SJCRH30 (cell line): ENCODE data around the gene CTXND1. TPM values are rescaled to one million over a fixed set of nuclear protein-coding genes. Genes with fewer than 3 reads are reported as not detected.
A peak's percentile ranks its signal among the peaks of the same experiment; 100 is the strongest.

Experiments
- DNase-seq, 2 experiments: peaks; one replicate each; pipeline ENCODE4 v3.0.0-alpha.2; 2015 to 2020
- H3K27ac ChIP-seq: fragments of 250-450 bp; sonication (Bioruptor Pico); 2 replicates; pipeline ENCODE4 v1.5.1; 2020; ENCODE audit warnings: mild to moderate bottlenecking, moderate library complexity
- H3K27me3 ChIP-seq: fragments of 250-450 bp; sonication (Bioruptor Pico); 2 replicates; pipeline ENCODE4 v1.5.1; 2020; ENCODE audit warnings: mild to moderate bottlenecking, moderate library complexity
- H3K36me3 ChIP-seq: fragments of 250-450 bp; sonication (Bioruptor Pico); 2 replicates; pipeline ENCODE4 v1.5.1; 2020; ENCODE audit warnings: mild to moderate bottlenecking, moderate library complexity
- H3K4me1 ChIP-seq: fragments of 250-450 bp; sonication (Bioruptor Pico); 2 replicates; pipeline ENCODE4 v1.5.1; 2020; ENCODE audit warnings: mild to moderate bottlenecking, moderate library complexity
- H3K4me3 ChIP-seq: fragments of 250-450 bp; sonication (Bioruptor Pico); 2 replicates; pipeline ENCODE4 v1.5.1; 2020; ENCODE audit warnings: mild to moderate bottlenecking, moderate library complexity
- H3K9me3 ChIP-seq: fragments of 250-450 bp; sonication (Bioruptor Pico); replicated peaks from 2 replicates; pipeline ENCODE4 v1.5.1; 2020; ENCODE audit warnings: mild to moderate bottlenecking, moderate library complexity
- total RNA-seq: library from RNA; depleted of rRNA; stranded (reverse); fragments of >200 nt; shearing (Covaris generic); gene quantifications from 2 replicates; pipeline ENCODE4 v1.2.3, GENCODE V29; 2014

The CTXND1 gene
- total RNA-seq, 1 experiment from 2014 or later: 0.10 TPM

DNA sequence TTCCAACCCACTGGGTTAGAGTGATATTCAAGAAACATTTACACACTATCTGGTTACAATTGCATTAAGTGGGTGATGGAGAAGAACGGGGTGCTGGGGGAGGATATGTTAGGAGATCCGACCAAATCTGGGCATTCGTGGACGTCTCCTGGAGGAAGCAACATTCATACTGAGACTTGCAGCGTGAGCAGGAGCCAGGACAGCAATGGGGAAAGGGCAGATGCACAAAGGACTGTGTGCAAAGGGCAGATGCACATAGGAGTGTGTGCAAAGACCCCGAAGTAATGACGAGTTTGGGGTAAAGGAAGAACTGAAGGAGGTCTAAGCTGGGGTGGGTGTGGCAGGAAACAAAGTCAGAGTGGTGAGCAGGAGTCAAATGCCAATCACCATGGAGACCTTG lies 16.1 kb upstream of the CTXND1 start:
- H3K9me3 ChIP-seq: no peaks in the 10 kb centered on the region
- H3K27me3 ChIP-seq: no peaks in the 10 kb centered on the region
- no peak overlapping the region for H3K4me3 ChIP-seq
- no peaks in the 10 kb centered on the region for H3K36me3 ChIP-seq
- no peak for DNase-seq
- H3K27ac ChIP-seq: no peak overlapping the region
- H3K4me1 ChIP-seq: no peaks in the 10 kb centered on the region

DNA sequence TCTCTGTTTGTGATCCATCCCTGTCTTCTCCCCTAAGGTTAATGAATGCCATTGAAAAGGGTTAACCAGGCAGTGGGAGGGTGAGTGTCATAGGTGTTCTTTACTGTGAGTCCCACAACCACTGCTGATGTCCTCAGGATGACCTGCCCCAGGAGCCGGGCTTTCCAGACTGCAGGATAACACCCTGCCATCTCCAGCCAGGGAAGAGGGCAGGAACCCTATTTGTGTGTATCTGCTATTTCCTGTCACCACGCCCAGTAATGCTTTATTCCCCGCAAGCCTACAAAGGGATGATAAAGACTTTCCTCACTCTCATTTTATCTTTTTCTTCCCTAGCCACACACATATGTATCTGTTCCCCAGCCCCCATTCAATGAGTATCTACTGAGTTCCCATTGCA lies 15.6 kb upstream of the CTXND1 start:
- Histone ChIP-seq H3K4me1 (no peaks in the 10 kb centered on the region), H3K27me3 (no peaks in the 10 kb centered on the region), H3K36me3 (no peaks in the 10 kb centered on the region), H3K4me3 (no peak overlapping the region), H3K27ac (no peak overlapping the region), H3K9me3 (no peaks in the 10 kb centered on the region)
- no peak for DNase-seq

DNA sequence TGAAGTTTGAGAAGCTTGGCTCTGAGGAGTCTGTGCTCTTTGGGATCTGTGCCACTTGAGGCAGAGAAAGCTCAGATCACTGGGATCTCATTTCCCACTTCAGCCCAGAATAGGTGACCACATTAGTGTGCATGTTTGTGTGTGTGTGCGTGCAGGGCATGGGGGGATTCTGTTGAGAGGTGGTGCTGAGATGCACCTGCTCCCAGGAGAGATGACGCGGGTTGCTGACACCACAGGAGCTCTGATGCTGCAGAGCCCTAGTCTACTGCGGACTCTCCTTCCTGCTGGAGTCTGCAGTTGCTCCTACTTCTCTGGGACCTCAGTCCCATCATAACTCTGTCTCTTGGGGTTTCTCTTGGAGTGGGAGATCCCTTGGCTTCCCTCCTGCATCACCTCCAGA lies 14.7 kb upstream of the CTXND1 start:
- H3K27me3 ChIP-seq: no peaks in the 10 kb centered on the region
- H3K4me1 ChIP-seq: no peaks in the 10 kb centered on the region
- no peak for DNase-seq
- H3K36me3 ChIP-seq: no peaks in the 10 kb centered on the region
- no peaks in the 10 kb centered on the region for H3K9me3 ChIP-seq
- H3K4me3 ChIP-seq: no peak overlapping the region
- H3K27ac ChIP-seq: no peak overlapping the region

DNA sequence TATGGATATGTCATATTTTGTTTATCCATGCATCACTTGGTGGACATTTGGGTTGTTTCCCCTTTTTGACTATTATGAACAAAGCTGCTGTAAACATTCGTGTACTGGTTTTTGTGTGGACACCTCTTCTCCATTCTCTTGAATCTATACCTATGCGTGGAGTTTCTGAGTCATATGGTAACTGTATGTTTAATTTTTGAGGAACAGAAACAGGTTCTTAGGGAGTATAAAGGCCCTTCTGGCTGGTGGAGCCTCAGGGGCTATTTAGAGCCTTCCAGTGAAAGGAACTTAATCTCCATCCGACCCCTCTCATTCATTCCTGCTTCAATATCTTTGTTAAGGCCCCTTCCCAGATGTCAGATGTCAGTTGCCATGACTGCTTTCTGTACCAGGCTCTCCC lies 14.1 kb upstream of the CTXND1 start:
- H3K4me1 ChIP-seq: no peaks in the 10 kb centered on the region
- no peaks in the 10 kb centered on the region for H3K27me3 ChIP-seq
- no peak overlapping the region for H3K4me3 ChIP-seq
- no peak overlapping the region for H3K27ac ChIP-seq
- no peaks in the 10 kb centered on the region for H3K36me3 ChIP-seq
- H3K9me3 ChIP-seq: no peaks in the 10 kb centered on the region
- DNase-seq: no peak

DNA sequence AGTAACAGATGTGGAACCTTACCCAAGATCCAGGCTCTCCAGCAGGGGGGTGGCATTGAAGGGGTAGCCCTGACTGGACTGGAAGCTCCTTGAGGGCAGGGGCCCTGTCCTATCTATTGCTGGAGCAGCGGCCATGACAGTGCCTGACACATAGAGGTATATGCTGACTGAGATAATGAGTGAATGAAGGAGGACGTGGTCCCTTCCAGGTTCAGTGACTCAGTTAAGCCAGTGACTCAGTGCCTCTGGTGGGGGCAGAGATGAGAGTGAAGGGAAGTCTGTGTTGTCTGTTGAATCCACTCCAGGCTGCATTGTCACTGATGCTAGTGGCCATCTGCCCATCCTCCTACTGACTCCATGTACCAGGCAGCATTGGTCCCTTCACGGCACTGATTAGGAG lies 13.0 kb upstream of the CTXND1 start:
- H3K27ac ChIP-seq: no peak overlapping the region
- H3K9me3 ChIP-seq: no peaks in the 10 kb centered on the region
- H3K27me3 ChIP-seq: no peaks in the 10 kb centered on the region
- H3K36me3 ChIP-seq: no peaks in the 10 kb centered on the region
- no peak overlapping the region for H3K4me3 ChIP-seq
- no peaks in the 10 kb centered on the region for H3K4me1 ChIP-seq
- DNase-seq: no peak

DNA sequence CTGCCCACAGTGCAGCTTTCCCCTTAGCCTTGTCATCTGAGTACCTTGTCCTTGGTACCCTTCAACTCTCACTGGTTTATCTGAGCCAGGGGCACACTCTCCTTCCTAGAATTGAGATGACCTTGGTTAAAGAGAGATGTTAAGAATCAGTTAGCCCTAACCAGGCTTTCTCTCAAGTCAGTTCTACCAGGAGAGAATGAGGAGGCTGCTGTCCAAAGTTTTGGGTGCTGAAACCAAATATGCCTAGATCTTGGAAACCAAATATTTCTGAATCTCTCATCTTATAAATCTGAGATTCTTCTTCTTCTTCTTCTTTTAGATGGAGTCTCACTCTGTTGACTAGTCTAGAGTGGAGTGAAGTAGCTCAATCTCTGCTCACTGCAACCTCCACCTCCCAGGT lies 12.0 kb upstream of the CTXND1 start:
- DNase-seq: peak in 1 of 2 experiments; percentile 26
- Histone ChIP-seq H3K9me3 (no peaks in the 10 kb centered on the region), H3K4me1 (no peaks in the 10 kb centered on the region), H3K27me3 (no peaks in the 10 kb centered on the region), H3K4me3 (no peak overlapping the region), H3K36me3 (no peaks in the 10 kb centered on the region), H3K27ac (no peak overlapping the region)

DNA sequence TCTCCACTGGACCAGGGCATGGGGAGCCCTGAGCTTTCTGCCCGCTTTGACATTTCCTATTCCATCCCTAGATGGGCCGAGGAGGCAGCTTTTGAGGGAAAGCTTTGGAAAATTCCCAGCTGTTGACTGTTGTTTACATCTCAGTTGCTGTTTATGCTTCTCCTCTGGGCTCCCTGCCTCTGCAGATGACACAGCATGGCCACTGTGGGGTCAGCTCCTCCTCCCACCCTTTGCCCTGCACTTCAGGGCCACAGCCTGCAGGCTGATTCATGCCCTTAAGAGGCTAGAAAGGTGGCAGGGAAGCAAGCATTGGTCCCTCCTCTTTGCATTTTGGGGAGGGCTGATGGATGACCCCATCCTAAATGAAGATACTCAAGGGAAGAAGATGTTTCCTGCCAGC lies 8.5 kb upstream of the CTXND1 start:
- no peaks in the 10 kb centered on the region for H3K27me3 ChIP-seq
- no peak overlapping the region for H3K4me3 ChIP-seq
- no peaks in the 10 kb centered on the region for H3K4me1 ChIP-seq
- no peaks in the 10 kb centered on the region for H3K9me3 ChIP-seq
- no peaks in the 10 kb centered on the region for H3K36me3 ChIP-seq
- no peak overlapping the region for H3K27ac ChIP-seq
- DNase-seq: no peak

DNA sequence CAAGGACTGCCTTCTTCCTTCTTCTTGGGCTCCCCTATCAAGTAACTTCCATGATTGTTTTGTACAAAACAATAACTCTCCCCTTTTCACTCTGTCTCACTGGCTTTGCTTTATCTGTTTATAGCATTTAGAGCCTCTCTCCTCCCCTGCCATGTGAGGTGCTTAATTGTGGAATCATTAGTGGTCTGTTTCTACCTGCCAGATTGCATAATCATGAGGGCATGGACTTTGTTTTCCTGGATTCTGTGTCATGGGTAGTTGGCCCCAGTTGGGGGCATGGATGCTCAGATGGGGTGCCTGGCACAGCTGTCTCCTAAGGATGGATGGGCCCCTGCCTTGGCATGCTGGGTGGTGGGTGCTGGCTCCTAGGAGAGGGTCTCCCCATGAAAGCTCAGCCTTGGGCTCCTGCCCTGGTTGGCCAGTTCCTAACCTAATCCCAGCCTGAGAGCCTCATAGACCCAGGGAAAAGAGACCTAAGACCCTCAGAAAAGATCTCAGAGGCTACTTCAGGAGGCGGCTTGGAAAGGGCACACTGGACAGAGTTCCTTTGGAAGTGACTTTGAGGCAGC lies 8.0 kb upstream of the CTXND1 start:
- H3K9me3 ChIP-seq: no peaks in the 10 kb centered on the region
- no peak overlapping the region for H3K4me3 ChIP-seq
- no peaks in the 10 kb centered on the region for H3K36me3 ChIP-seq
- H3K27ac ChIP-seq: no peak overlapping the region
- no peaks in the 10 kb centered on the region for H3K27me3 ChIP-seq
- H3K4me1 ChIP-seq: no peaks in the 10 kb centered on the region
- no peak for DNase-seq

DNA sequence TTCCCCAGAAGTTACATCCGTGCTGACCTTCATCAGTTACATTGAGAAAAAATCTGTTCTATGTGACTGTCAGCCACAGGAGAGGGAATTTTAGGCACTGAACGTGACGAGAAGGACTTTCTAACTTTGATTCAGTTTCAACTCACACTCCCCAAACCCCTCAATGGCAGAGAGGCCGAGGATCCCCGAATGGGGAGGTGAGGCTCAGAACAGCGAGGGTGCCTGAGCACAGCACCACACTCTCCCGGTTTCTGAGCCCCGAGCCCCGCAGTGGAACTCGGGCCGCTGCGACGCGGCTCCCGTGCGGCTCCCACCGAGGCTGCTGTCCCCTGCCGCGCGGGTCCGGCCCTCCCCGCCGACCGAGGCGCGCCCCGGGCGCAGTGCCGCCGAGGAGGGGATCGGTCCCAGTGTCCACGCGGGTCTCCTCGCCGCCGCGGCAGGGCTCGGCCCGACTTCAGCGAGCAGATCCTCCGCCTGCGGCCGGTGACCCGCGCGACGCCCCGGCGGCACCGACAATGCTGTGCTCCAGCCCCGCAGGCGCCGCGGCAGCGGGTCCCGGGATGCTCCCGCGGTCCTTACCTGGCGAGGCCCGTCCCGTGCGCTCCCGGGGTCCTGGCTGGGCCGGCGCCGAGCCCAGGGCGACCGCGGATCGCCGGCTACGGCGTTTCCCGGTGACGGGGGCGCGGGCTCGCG lies 439 bp downstream of the CTXND1 start:
- Histone ChIP-seq H3K9me3 (no peaks in the 10 kb centered on the region), H3K4me1 (no peaks in the 10 kb centered on the region), H3K36me3 (no peaks in the 10 kb centered on the region), H3K27me3 (peaks cover 14% of the 10 kb centered on the region), H3K27ac (no peak overlapping the region), H3K4me3 (peak overlapping the region; percentile 42)
- DNase-seq: no peak

DNA sequence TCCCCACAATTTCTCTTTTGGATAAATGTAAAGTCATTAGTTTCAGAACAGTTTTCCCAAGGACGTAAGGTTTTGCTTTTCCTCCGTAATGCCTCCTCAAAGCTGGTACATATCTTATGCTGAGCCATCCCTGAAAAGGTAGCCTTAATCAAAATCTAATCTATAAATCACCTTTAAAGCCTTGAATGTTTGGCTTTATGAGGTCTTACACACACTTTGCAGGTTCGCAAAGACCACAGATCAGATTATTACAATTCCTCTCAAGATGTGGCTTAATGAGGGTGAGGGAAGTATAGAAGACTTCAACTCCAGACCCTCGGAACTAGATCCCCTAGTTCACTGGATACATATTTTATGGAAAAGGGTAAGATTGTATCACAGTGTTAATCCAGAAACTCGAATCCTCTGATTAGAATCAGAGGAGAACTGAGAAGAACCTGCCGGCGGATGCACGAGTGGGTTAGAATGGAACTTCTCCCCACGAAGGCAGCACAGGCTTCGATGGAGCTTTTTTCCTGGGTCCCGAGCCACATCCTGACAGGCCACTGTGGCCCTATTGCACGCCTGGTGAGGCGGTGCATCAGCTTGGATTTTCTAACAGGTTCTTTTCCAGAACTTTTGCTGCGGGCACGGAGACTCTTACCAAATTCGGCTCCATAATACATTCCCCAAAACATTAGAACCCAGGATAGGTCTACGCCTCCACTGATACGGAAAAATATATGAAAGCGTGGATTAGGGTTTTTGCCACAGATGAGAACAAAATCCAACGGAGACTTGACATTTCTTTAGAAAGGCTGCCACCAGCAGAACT lies 1.2 kb downstream of the CTXND1 start:
- no peak for DNase-seq
- Histone ChIP-seq H3K27ac (no peak overlapping the region), H3K4me1 (no peaks in the 10 kb centered on the region), H3K36me3 (no peaks in the 10 kb centered on the region), H3K9me3 (no peaks in the 10 kb centered on the region), H3K27me3 (peaks cover 17% of the 10 kb centered on the region), H3K4me3 (no peak overlapping the region)

DNA sequence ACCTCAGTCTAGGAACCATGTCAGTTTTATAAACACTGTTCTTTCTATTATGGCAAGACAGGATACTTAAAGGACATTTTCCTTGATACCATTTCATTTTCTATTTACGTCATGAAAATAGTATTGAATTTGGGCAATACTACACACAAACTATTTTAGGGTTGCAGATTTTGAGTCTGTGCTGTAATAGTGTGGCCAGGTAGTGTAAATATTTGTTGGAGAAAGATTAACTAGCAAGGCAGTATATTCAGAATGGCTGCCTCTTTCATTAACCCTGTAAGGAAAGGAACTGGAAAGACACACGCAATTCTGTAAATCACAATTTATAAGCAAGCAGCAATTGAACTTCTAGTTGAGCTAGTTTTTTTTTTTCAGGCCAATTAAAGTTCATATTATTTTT lies 2.0 kb downstream of the CTXND1 start:
- no peaks in the 10 kb centered on the region for H3K4me1 ChIP-seq
- H3K36me3 ChIP-seq: no peaks in the 10 kb centered on the region
- no peak for DNase-seq
- H3K4me3 ChIP-seq: no peak overlapping the region
- H3K9me3 ChIP-seq: no peaks in the 10 kb centered on the region
- no peak overlapping the region for H3K27ac ChIP-seq
- peaks cover 17% of the 10 kb centered on the region for H3K27me3 ChIP-seq

DNA sequence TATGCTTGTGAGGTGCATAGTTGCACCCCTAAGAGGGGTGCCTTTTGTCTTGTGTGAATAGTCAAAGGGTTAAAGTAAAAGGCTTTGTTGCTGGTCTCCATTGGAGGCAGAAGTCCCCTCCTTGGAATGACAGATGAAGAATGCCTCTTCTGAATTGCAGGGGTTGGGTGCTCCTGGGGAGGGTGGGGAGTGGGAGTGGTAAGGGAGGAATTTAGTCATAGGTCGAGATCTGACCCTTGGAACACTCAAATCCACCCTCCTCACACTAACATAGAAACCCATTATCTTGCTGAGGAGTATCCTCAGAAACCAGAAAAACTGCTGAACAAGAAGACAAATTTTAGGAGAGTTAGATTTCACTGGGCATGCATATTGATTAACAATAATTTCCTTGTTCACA lies 4.7 kb downstream of the CTXND1 start:
- Histone ChIP-seq H3K27ac (no peak overlapping the region), H3K36me3 (no peaks in the 10 kb centered on the region), H3K4me3 (no peak overlapping the region), H3K27me3 (peaks cover 12% of the 10 kb centered on the region), H3K9me3 (no peaks in the 10 kb centered on the region), H3K4me1 (no peaks in the 10 kb centered on the region)
- DNase-seq: no peak

DNA sequence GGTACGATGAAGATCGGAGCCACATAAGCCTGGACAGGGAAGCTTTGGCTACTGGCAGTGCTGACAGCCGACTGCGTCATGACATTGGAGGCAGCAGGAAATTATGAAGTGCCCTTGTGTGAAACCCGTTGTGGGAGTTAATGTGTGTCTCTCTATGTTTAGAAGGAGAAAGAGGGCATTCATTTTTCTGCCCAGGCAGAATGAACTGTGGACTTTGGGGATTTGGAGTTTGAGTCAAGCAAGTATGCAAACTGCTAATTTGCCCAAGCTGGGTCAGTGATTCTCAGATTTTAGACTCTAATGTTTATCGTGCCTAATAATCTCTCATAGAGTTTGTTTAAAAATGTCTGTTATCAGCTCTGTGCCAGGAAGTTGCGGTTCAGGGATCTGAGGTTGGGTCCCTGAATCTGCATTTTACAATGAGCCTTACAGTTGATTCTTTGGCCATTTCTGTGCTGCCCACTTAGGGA lies 5.6 kb downstream of the CTXND1 start:
- H3K27me3 ChIP-seq: peaks cover 11% of the 10 kb centered on the region
- no peak overlapping the region for H3K27ac ChIP-seq
- no peak overlapping the region for H3K4me3 ChIP-seq
- H3K36me3 ChIP-seq: no peaks in the 10 kb centered on the region
- peaks cover 5% of the 10 kb centered on the region; the same call in 1 of the 2 replicates for H3K4me1 ChIP-seq
- H3K9me3 ChIP-seq: no peaks in the 10 kb centered on the region
- DNase-seq: no peak

DNA sequence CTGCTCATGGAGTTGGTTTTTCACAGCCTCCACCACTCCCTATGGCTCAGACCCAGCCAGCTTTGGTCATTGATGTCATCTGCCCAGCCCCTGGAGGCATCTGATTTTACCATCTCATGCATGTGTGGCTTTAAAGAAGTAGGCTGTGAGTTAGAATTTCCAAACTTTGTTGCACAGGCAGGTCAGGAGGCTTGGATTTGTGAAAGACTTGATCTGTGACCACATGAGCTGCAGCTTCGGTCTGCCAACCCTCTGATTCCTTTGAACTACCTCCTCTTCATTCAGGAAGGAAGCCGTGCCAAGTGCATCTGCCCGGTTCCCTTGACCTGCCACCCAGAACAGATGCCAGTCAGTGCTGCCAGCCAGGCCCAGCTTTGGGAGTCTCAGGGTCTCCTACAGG lies 9.2 kb downstream of the CTXND1 start:
- Histone ChIP-seq H3K27ac (no peak overlapping the region), H3K27me3 (0 out of 2 replicates have a peak, but pooled peaks cover 3% of the 10 kb centered on the region), H3K36me3 (no peaks in the 10 kb centered on the region), H3K4me1 (peaks cover 7% of the 10 kb centered on the region; the same call in 1 of the 2 replicates), H3K9me3 (no peaks in the 10 kb centered on the region), H3K4me3 (no peak overlapping the region)
- DNase-seq: no peak

DNA sequence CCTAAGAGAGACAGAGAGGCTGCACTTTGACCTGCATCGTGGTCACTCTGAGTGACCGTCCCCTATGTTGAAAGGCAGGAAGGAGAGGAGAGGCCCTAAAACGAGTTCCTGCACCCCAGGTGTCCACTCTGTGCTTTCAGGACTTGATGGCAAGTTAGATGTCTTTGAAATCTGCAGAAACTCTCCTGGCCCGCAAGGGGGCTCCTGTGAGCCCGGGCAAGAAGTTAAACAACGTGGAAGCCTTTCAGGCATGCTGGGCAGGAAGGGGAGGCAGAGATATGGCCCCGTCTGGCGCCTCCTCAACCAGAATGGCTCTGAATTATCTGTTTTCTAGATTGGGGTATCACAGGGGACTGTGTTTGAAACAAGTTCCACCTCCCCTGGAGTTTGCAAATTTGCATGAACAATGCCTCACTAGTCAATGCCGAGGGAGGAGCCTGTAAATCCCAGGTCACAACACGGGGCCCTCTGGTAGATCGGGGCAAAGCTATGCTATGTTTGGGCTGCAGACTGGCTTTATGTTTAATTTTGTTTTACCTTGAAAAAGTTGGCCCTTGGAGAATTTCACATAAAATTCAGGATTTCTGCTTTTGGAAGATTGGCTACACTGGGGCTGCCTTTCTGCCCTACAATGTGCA lies 9.8 kb downstream of the CTXND1 start:
- Histone ChIP-seq H3K4me3 (no peak overlapping the region), H3K36me3 (no peaks in the 10 kb centered on the region), H3K4me1 (peaks cover 7% of the 10 kb centered on the region; the same call in 1 of the 2 replicates), H3K27me3 (0 out of 2 replicates have a peak, but pooled peaks cover 3% of the 10 kb centered on the region), H3K27ac (no peak overlapping the region), H3K9me3 (no peaks in the 10 kb centered on the region)
- peak; percentile 24 to 56 for DNase-seq
